Measurements from ENCODE around the gene BOD1L1.

DNA sequence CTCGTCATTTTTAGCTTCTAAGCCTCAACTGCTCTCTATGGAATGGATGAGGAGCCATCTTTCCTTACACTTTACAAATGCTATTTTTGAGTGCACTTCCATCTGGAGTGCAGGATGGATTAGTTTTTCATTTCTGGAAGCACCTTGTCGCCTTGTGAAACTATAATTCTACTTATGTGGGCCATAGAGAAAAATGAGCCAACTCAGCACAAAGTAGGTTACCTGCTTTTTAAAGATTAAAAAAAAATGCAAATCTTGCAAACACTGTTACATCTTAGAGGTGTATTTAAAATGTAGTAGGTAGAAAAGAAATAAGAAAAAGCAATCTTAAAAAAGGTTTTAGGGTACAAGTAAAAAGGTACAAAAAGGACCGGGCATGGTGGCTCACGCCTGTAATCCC, 10.9 kb downstream of the BOD1L1 start:
- TF ChIP-seq, protein P1, sequence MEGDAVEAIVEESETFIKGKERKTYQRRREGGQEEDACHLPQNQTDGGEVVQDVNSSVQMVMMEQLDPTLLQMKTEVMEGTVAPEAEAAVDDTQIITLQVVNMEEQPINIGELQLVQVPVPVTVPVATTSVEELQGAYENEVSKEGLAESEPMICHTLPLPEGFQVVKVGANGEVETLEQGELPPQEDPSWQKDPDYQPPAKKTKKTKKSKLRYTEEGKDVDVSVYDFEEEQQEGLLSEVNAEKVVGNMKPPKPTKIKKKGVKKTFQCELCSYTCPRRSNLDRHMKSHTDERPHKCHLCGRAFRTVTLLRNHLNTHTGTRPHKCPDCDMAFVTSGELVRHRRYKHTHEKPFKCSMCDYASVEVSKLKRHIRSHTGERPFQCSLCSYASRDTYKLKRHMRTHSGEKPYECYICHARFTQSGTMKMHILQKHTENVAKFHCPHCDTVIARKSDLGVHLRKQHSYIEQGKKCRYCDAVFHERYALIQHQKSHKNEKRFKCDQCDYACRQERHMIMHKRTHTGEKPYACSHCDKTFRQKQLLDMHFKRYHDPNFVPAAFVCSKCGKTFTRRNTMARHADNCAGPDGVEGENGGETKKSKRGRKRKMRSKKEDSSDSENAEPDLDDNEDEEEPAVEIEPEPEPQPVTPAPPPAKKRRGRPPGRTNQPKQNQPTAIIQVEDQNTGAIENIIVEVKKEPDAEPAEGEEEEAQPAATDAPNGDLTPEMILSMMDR (IDR thresholded peaks at IDR 0.05): no peak
- no peak for TF ChIP-seq POLR2A (IDR thresholded peaks at IDR 0.05)
- TF ChIP-seq EP300 (IDR thresholded peaks at IDR 0.05): no peak

All from upper lobe of left lung (tissue), 4 donors.